ENCODE measurements around the gene KRTAP21-2.
"Not testable (repeated sequence)": the region's sequence is repeated elsewhere in the genome, so short reads cannot be mapped to it uniquely, and the experiment has no call there.

Gene KRTAP21-2

GRCh38 chr21:30747159-30747558 is at the start of gene KRTAP21-2:
KRTAP21-2 (minus strand) TSS chr21:30747259; CDS start chr21:30747202, 57 bp downstream.
- Histone ChIP-seq H3K4me1 (ENCODE audit: control insufficient read depth in 1 of 2, insufficient read depth in 2 of 2, low read length in 2 of 2) (no peaks in the 10 kb centered on the region), H3K27ac (ENCODE audit: low read length) (no peak within 1 kb of the TSS), H3K4me3 (ENCODE audit: low read depth in 1 of 2, low read length in 2 of 2) (no peak within 1 kb of the TSS), H3K36me3 (ENCODE audit: control insufficient read depth in 1 of 2, insufficient read depth in 2 of 2, low read length in 2 of 2) (no peaks in the 10 kb centered on the region), H3K27me3 (ENCODE audit: low read depth, low read length) (no peaks in the 10 kb centered on the region), H3K9me3 (ENCODE audit: control insufficient read depth in 1 of 2, low read length in 2 of 2) (peaks cover 0 to 3% of the 10 kb centered on the region in 2 donors)

GRCh38 chr21:30793581-30794314 is 46.7 kb upstream of the KRTAP21-2 start:
- H3K36me3 ChIP-seq (ENCODE audit: control insufficient read depth in 1 of 2, insufficient read depth in 2 of 2, low read length in 2 of 2): no peaks in the 10 kb centered on the region
- H3K4me1 ChIP-seq (ENCODE audit: control insufficient read depth in 1 of 2, insufficient read depth in 2 of 2, low read length in 2 of 2): no peaks in the 10 kb centered on the region
- H3K4me3 ChIP-seq (ENCODE audit: low read depth in 1 of 2, low read length in 2 of 2): no peak overlapping the region
- H3K27ac ChIP-seq (ENCODE audit: low read length): no peak overlapping the region
- H3K9me3 ChIP-seq (ENCODE audit: control insufficient read depth in 1 of 2, low read length in 2 of 2): no peaks in the 10 kb centered on the region
- no peaks in the 10 kb centered on the region for H3K27me3 ChIP-seq (ENCODE audit: low read depth, low read length)

- no peaks in the 10 kb centered on the region for H3K36me3 ChIP-seq (ENCODE audit: control insufficient read depth in 1 of 2, insufficient read depth in 2 of 2, low read length in 2 of 2)
- peaks cover 0 to 4% of the 10 kb centered on the region in 2 donors for H3K9me3 ChIP-seq (ENCODE audit: control insufficient read depth in 1 of 2, low read length in 2 of 2)
- H3K4me1 ChIP-seq (ENCODE audit: control insufficient read depth in 1 of 2, insufficient read depth in 2 of 2, low read length in 2 of 2): no peaks in the 10 kb centered on the region
- no peak overlapping the region for H3K4me3 ChIP-seq (ENCODE audit: low read depth in 1 of 2, low read length in 2 of 2)
- H3K27ac ChIP-seq (ENCODE audit: low read length): no peak overlapping the region
- H3K27me3 ChIP-seq (ENCODE audit: low read depth, low read length): no peaks in the 10 kb centered on the region
These were observed 32.2 kb upstream of the KRTAP21-2 start for GRCh38 chr21:30779249-30779648.

GRCh38 chr21:30769724-30770431 is 22.8 kb upstream of the KRTAP21-2 start:
- H3K27me3 ChIP-seq (ENCODE audit: low read depth, low read length): no peaks in the 10 kb centered on the region
- no peak overlapping the region for H3K4me3 ChIP-seq (ENCODE audit: low read depth in 1 of 2, low read length in 2 of 2)
- no peaks in the 10 kb centered on the region for H3K9me3 ChIP-seq (ENCODE audit: control insufficient read depth in 1 of 2, low read length in 2 of 2)
- H3K36me3 ChIP-seq (ENCODE audit: control insufficient read depth in 1 of 2, insufficient read depth in 2 of 2, low read length in 2 of 2): no peaks in the 10 kb centered on the region
- no peaks in the 10 kb centered on the region for H3K4me1 ChIP-seq (ENCODE audit: control insufficient read depth in 1 of 2, insufficient read depth in 2 of 2, low read length in 2 of 2)
- H3K27ac ChIP-seq (ENCODE audit: low read length): no peak overlapping the region

- H3K27ac ChIP-seq (ENCODE audit: low read length): no peak overlapping the region
- H3K27me3 ChIP-seq (ENCODE audit: low read depth, low read length): no peaks in the 10 kb centered on the region
- no peaks in the 10 kb centered on the region for H3K9me3 ChIP-seq (ENCODE audit: control insufficient read depth in 1 of 2, low read length in 2 of 2)
- H3K4me1 ChIP-seq (ENCODE audit: control insufficient read depth in 1 of 2, insufficient read depth in 2 of 2, low read length in 2 of 2): no peaks in the 10 kb centered on the region
- H3K36me3 ChIP-seq (ENCODE audit: control insufficient read depth in 1 of 2, insufficient read depth in 2 of 2, low read length in 2 of 2): no peaks in the 10 kb centered on the region
- H3K4me3 ChIP-seq (ENCODE audit: low read depth in 1 of 2, low read length in 2 of 2): no peak overlapping the region
These were observed 13.7 kb upstream of the KRTAP21-2 start for GRCh38 chr21:30760776-30761175.

GRCh38 chr21:30758306-30758705 is 11.2 kb upstream of the KRTAP21-2 start:
- Histone ChIP-seq H3K36me3 (ENCODE audit: control insufficient read depth in 1 of 2, insufficient read depth in 2 of 2, low read length in 2 of 2) (no peaks in the 10 kb centered on the region), H3K9me3 (ENCODE audit: control insufficient read depth in 1 of 2, low read length in 2 of 2) (no peaks in the 10 kb centered on the region), H3K4me3 (ENCODE audit: low read depth in 1 of 2, low read length in 2 of 2) (no peak overlapping the region), H3K27ac (ENCODE audit: low read length) (no peak overlapping the region), H3K27me3 (ENCODE audit: low read depth, low read length) (no peaks in the 10 kb centered on the region), H3K4me1 (ENCODE audit: control insufficient read depth in 1 of 2, insufficient read depth in 2 of 2, low read length in 2 of 2) (no peaks in the 10 kb centered on the region)

GRCh38 chr21:30755328-30755727 is 8.3 kb upstream of the KRTAP21-2 start, which contains the start of gene KRTAP21-1:
KRTAP21-1 (minus strand) TSS chr21:30755428; CDS start chr21:30755378, 50 bp downstream.
- not testable (repeated sequence) for H3K4me1 ChIP-seq (ENCODE audit: control insufficient read depth in 1 of 2, insufficient read depth in 2 of 2, low read length in 2 of 2); H3K27me3 ChIP-seq (ENCODE audit: low read depth, low read length); H3K9me3 ChIP-seq (ENCODE audit: control insufficient read depth in 1 of 2, low read length in 2 of 2); H3K36me3 ChIP-seq (ENCODE audit: control insufficient read depth in 1 of 2, insufficient read depth in 2 of 2, low read length in 2 of 2); H3K27ac ChIP-seq (ENCODE audit: low read length); H3K4me3 ChIP-seq (ENCODE audit: low read depth in 1 of 2, low read length in 2 of 2)

- no peak overlapping the region for H3K27ac ChIP-seq (ENCODE audit: low read length)
- H3K4me1 ChIP-seq (ENCODE audit: control insufficient read depth in 1 of 2, insufficient read depth in 2 of 2, low read length in 2 of 2): no peaks in the 10 kb centered on the region
- no peak overlapping the region for H3K4me3 ChIP-seq (ENCODE audit: low read depth in 1 of 2, low read length in 2 of 2)
- no peaks in the 10 kb centered on the region for H3K9me3 ChIP-seq (ENCODE audit: control insufficient read depth in 1 of 2, low read length in 2 of 2)
- H3K27me3 ChIP-seq (ENCODE audit: low read depth, low read length): no peaks in the 10 kb centered on the region
- H3K36me3 ChIP-seq (ENCODE audit: control insufficient read depth in 1 of 2, insufficient read depth in 2 of 2, low read length in 2 of 2): no peaks in the 10 kb centered on the region
These were observed 6.6 kb downstream of the KRTAP21-2 start for GRCh38 chr21:30740462-30740861.

- H3K36me3 ChIP-seq (ENCODE audit: control insufficient read depth in 1 of 2, insufficient read depth in 2 of 2, low read length in 2 of 2): no peaks in the 10 kb centered on the region
- no peaks in the 10 kb centered on the region for H3K4me1 ChIP-seq (ENCODE audit: control insufficient read depth in 1 of 2, insufficient read depth in 2 of 2, low read length in 2 of 2)
- H3K9me3 ChIP-seq (ENCODE audit: control insufficient read depth in 1 of 2, low read length in 2 of 2): no peaks in the 10 kb centered on the region
- H3K27me3 ChIP-seq (ENCODE audit: low read depth, low read length): no peaks in the 10 kb centered on the region
- no peak overlapping the region for H3K27ac ChIP-seq (ENCODE audit: low read length)
- H3K4me3 ChIP-seq (ENCODE audit: low read depth in 1 of 2, low read length in 2 of 2): no peak overlapping the region
These were observed 14.0 kb downstream of the KRTAP21-2 start for GRCh38 chr21:30733026-30733425.

- H3K27me3 ChIP-seq (ENCODE audit: low read depth, low read length): no peaks in the 10 kb centered on the region
- H3K36me3 ChIP-seq (ENCODE audit: control insufficient read depth in 1 of 2, insufficient read depth in 2 of 2, low read length in 2 of 2): no peaks in the 10 kb centered on the region
- H3K9me3 ChIP-seq (ENCODE audit: control insufficient read depth in 1 of 2, low read length in 2 of 2): no peaks in the 10 kb centered on the region
- H3K4me3 ChIP-seq (ENCODE audit: low read depth in 1 of 2, low read length in 2 of 2): no peak overlapping the region
- no peak overlapping the region for H3K27ac ChIP-seq (ENCODE audit: low read length)
- H3K4me1 ChIP-seq (ENCODE audit: control insufficient read depth in 1 of 2, insufficient read depth in 2 of 2, low read length in 2 of 2): no peaks in the 10 kb centered on the region
These were observed 20.3 kb downstream of the KRTAP21-2 start for GRCh38 chr21:30726726-30727125.

- Histone ChIP-seq H3K27ac (ENCODE audit: low read length) (no peak overlapping the region), H3K4me1 (ENCODE audit: control insufficient read depth in 1 of 2, insufficient read depth in 2 of 2, low read length in 2 of 2) (no peaks in the 10 kb centered on the region), H3K27me3 (ENCODE audit: low read depth, low read length) (no peaks in the 10 kb centered on the region), H3K9me3 (ENCODE audit: control insufficient read depth in 1 of 2, low read length in 2 of 2) (no peaks in the 10 kb centered on the region), H3K4me3 (ENCODE audit: low read depth in 1 of 2, low read length in 2 of 2) (no peak overlapping the region), H3K36me3 (ENCODE audit: control insufficient read depth in 1 of 2, insufficient read depth in 2 of 2, low read length in 2 of 2) (no peaks in the 10 kb centered on the region)
These were observed 27.7 kb downstream of the KRTAP21-2 start for GRCh38 chr21:30719401-30719800.
